Measurements from ENCODE around the gene LMF1. TPM values are rescaled to one million over a fixed set of nuclear protein-coding genes. Genes with fewer than 3 reads are reported as not detected.

LMF1 gene
- total and polyA plus RNA-seq, 9 of the 15 experiments (the other 6 are each of a cell fraction or from before 2014, with no cell fraction given) = 0.11 to 1.6 (median 0.55) TPM; not detected in 1

GRCh38 chr16:1002399-1003166, 31.8 kb upstream of the LMF1 start (continued):
- no peak for TF ChIP-seq CEBPG (CRISPR knock-in tag; IDR thresholded peaks at IDR 0.05)
- TF ChIP-seq CEBPG (tag; conservative IDR thresholded peaks at IDR 0.05 in 1 of 2, IDR thresholded peaks at IDR 0.05 in 1 of 2) = no peak
- no peak for TF ChIP-seq KAT2B (IDR thresholded peaks at IDR 0.05; ENCODE audit: low read depth, low read length)
- no peak for TF ChIP-seq HMG20A (CRISPR knock-in tag; conservative IDR thresholded peaks at IDR 0.05)
- TF ChIP-seq SREBF2 (CRISPR knock-in tag; IDR thresholded peaks at IDR 0.05) = no peak
- no peak for TF ChIP-seq FUS (optimal IDR thresholded peaks at IDR 0.05; ENCODE audit: low read depth, low read length)
- TF ChIP-seq PHB (CRISPR knock-in tag; IDR thresholded peaks at IDR 0.05) = no peak
- TF ChIP-seq RFX1 (IDR thresholded peaks at IDR 0.05) = no peak
- no peak for TF ChIP-seq CBX5 (IDR thresholded peaks at IDR 0.05; ENCODE audit: borderline replicate concordance, low read depth)
- TF ChIP-seq ZFP36 (IDR thresholded peaks at IDR 0.05; ENCODE audit: low read depth, low read length, partially characterized antibody) = no peak
- TF ChIP-seq ETS1 (conservative IDR thresholded peaks at IDR 0.05; ENCODE audit: control insufficient read depth, low read depth, low read length) = no peak
- TF ChIP-seq CREB3L1 (IDR thresholded peaks at IDR 0.05; ENCODE audit: borderline replicate concordance, low read depth) = no peak
- no peak for TF ChIP-seq MTF1 (CRISPR knock-in tag; IDR thresholded peaks at IDR 0.05; ENCODE audit: borderline replicate concordance)
- no peak for TF ChIP-seq HOMEZ (CRISPR knock-in tag; IDR thresholded peaks at IDR 0.05)
- TF ChIP-seq YY1 (IDR thresholded peaks at IDR 0.05; ENCODE audit: borderline replicate concordance in 1 of 3, control insufficient read depth in 1 of 3, extremely low read depth in 1 of 3, insufficient read depth in 3 of 3, insufficient read length in 1 of 3, insufficient replicate concordance in 2 of 3, low read depth in 1 of 3, low read length in 2 of 3) = no peak
- TF ChIP-seq PKNOX1 (IDR thresholded peaks at IDR 0.05) = no peak
- peak; percentile 58 for TF ChIP-seq CREM (IDR thresholded peaks at IDR 0.05; ENCODE audit: low read depth)
- TF ChIP-seq FOXP1 (CRISPR knock-in tag; IDR thresholded peaks at IDR 0.05) = no peak
- no peak for TF ChIP-seq MCM2 (IDR thresholded peaks at IDR 0.05; ENCODE audit: low read depth)

Measured in K562 (cell line).